ENCODE data around the gene CINP. TPM values are rescaled to one million over a fixed set of nuclear protein-coding genes. Genes with fewer than 3 reads are reported as not detected.

CINP gene
- total RNA-seq, 2 donors from 2014 or later, result 32.5 to 36.5 TPM

GRCh38 chr14:102318781-102319276 is 43.9 kb downstream of the CINP start:
- Histone ChIP-seq H3K27ac (peak overlapping the region; percentile 75 to 97), H3K27me3 (replicated peaks; ENCODE audit: insufficient read depth) (no peaks in the 10 kb centered on the region), H3K4me3 (peak overlapping the region; percentile 69), H3K4me1 (ENCODE audit: control insufficient read depth in 1 of 2, low read depth in 2 of 2) (peaks cover 5 to 55% of the 10 kb centered on the region in 2 donors), H3K36me3 (no peaks in the 10 kb centered on the region), H3K9me3 (no peaks in the 10 kb centered on the region)
- TF ChIP-seq CTCF (IDR thresholded peaks at IDR 0.05), result no peak
- no peak for DNase-seq (ENCODE audit: low spot score)
- peak; percentile 1 for ATAC-seq (ENCODE audit: insufficient number of reproducible peaks, low FRiP score, low read depth)

GRCh38 chr14:102317564-102318248 is 45.0 kb downstream of the CINP start:
- H3K27ac ChIP-seq, result peak overlapping the region; percentile 64 to 75
- ATAC-seq (ENCODE audit: insufficient number of reproducible peaks, low FRiP score, low read depth), result no peak

GRCh38 chr14:102316743-102317563 is 45.7 kb downstream of the CINP start:
- Histone ChIP-seq H3K4me3 (peak overlapping the region; percentile 75), H3K27me3 (replicated peaks; ENCODE audit: insufficient read depth) (no peaks in the 10 kb centered on the region), H3K27ac (peak overlapping the region; percentile 64 to 75), H3K36me3 (no peaks in the 10 kb centered on the region), H3K9me3 (no peaks in the 10 kb centered on the region), H3K4me1 (ENCODE audit: control insufficient read depth in 1 of 2, low read depth in 2 of 2) (peaks cover 5 to 54% of the 10 kb centered on the region in 2 donors)
- peak; percentile 60 for TF ChIP-seq CTCF (IDR thresholded peaks at IDR 0.05)
- ATAC-seq (ENCODE audit: insufficient number of reproducible peaks, low FRiP score, low read depth), result peak; percentile 64
- peak; percentile 64 for DNase-seq (ENCODE audit: low spot score)

More at GRCh38 chr14:102317564-102318248, 45.0 kb downstream of the CINP start:
- H3K36me3 ChIP-seq, result no peaks in the 10 kb centered on the region
- no peaks in the 10 kb centered on the region for H3K9me3 ChIP-seq
- H3K4me1 ChIP-seq (ENCODE audit: control insufficient read depth in 1 of 2, low read depth in 2 of 2), result peaks cover 5 to 54% of the 10 kb centered on the region in 2 donors
- peak overlapping the region; percentile 75 for H3K4me3 ChIP-seq
- TF ChIP-seq CTCF (IDR thresholded peaks at IDR 0.05), result no peak
- no peak for DNase-seq (ENCODE audit: low spot score)
- no peaks in the 10 kb centered on the region for H3K27me3 ChIP-seq (replicated peaks; ENCODE audit: insufficient read depth)

- H3K27me3 ChIP-seq (replicated peaks; ENCODE audit: insufficient read depth), result no peaks in the 10 kb centered on the region
- no peaks in the 10 kb centered on the region for H3K36me3 ChIP-seq
- no peak for TF ChIP-seq CTCF (IDR thresholded peaks at IDR 0.05)
- ATAC-seq (ENCODE audit: insufficient number of reproducible peaks, low FRiP score, low read depth), result no peak
- peaks cover 5 to 54% of the 10 kb centered on the region in 2 donors for H3K4me1 ChIP-seq (ENCODE audit: control insufficient read depth in 1 of 2, low read depth in 2 of 2)
- H3K4me3 ChIP-seq, result peak overlapping the region; percentile 75
- H3K9me3 ChIP-seq, result no peaks in the 10 kb centered on the region
- peak overlapping the region; percentile 64 to 75 for H3K27ac ChIP-seq
- peak; percentile 38 for DNase-seq (ENCODE audit: low spot score)
These were observed 46.4 kb downstream of the CINP start for GRCh38 chr14:102316338-102316742.

- TF ChIP-seq CTCF (IDR thresholded peaks at IDR 0.05), result no peak
These were observed 47.6 kb downstream of the CINP start for GRCh38 chr14:102315121-102315520.

More at GRCh38 chr14:102315121-102315520, 47.6 kb downstream of the CINP start:
- Histone ChIP-seq H3K27ac (no peak overlapping the region), H3K27me3 (replicated peaks; ENCODE audit: insufficient read depth) (no peaks in the 10 kb centered on the region), H3K36me3 (no peaks in the 10 kb centered on the region), H3K4me1 (ENCODE audit: control insufficient read depth in 1 of 2, low read depth in 2 of 2) (peaks cover 5 to 43% of the 10 kb centered on the region in 2 donors), H3K4me3 (no peak overlapping the region), H3K9me3 (no peaks in the 10 kb centered on the region)
- ATAC-seq (ENCODE audit: insufficient number of reproducible peaks, low FRiP score, low read depth) (no peak), DNase-seq (ENCODE audit: low spot score) (no peak)

Measured in thoracic aorta (tissue), 2 donors.